DMS153 treated with DMSO at 0.1 percent for 48 hours (cell line): ENCODE results near the gene DNM2.

ENCODE experiments used
- DNase-seq: peaks from one replicate; lab custom pipeline; 2025; ENCODE audit not compliant: unreplicated experiment; lab: John Stamatoyannopoulos, UW

The DNM2 gene

GRCh38 chr19:10769533-10770491 is 51.9 kb downstream of the DNM2 start:
- no peak for DNase-seq

- DNase-seq: no peak
These were observed 56.1 kb downstream of the DNM2 start for GRCh38 chr19:10773969-10774368.

- no peak for DNase-seq
These were observed 57.0 kb downstream of the DNM2 start for GRCh38 chr19:10774893-10775292.

GRCh38 chr19:10776900-10777650 is 59.2 kb downstream of the DNM2 start:
- DNase-seq: no peak

- no peak for DNase-seq
These were observed 62.5 kb downstream of the DNM2 start for GRCh38 chr19:10780368-10780767.

GRCh38 chr19:10782795-10783194 is 64.9 kb downstream of the DNM2 start:
- DNase-seq: no peak

GRCh38 chr19:10784257-10784656 is 66.4 kb downstream of the DNM2 start:
- no peak for DNase-seq

GRCh38 chr19:10788146-10788545 is 70.3 kb downstream of the DNM2 start:
- no peak for DNase-seq

- DNase-seq: no peak
These were observed 72.0 kb downstream of the DNM2 start for GRCh38 chr19:10789866-10790265.

- DNase-seq: no peak
These were observed 78.8 kb downstream of the DNM2 start for GRCh38 chr19:10796653-10797052.

GRCh38 chr19:10797078-10797477 is 79.2 kb downstream of the DNM2 start:
- no peak for DNase-seq

- no peak for DNase-seq
These were observed 79.8 kb downstream of the DNM2 start for GRCh38 chr19:10797541-10798256.

- no peak for DNase-seq
These were observed 82.6 kb downstream of the DNM2 start for GRCh38 chr19:10800488-10800887.

GRCh38 chr19:10802479-10802878 is 84.6 kb downstream of the DNM2 start:
- DNase-seq: no peak

- no peak for DNase-seq
These were observed 85.4 kb downstream of the DNM2 start for GRCh38 chr19:10803252-10803651.

- DNase-seq: no peak
These were observed 87.3 kb downstream of the DNM2 start for GRCh38 chr19:10805065-10805757.

- DNase-seq: no peak
These were observed 87.9 kb downstream of the DNM2 start for GRCh38 chr19:10805758-10806247.

GRCh38 chr19:10808937-10809649 is 91.2 kb downstream of the DNM2 start:
- DNase-seq: no peak

GRCh38 chr19:10809651-10810285 is 91.9 kb downstream of the DNM2 start:
- no peak for DNase-seq
